Spleen (tissue), 11 donors: ENCODE measurements around the gene TACC2. TPM values are rescaled to one million over a fixed set of nuclear protein-coding genes. Genes with fewer than 3 reads are reported as not detected.

Experiments
- DNase-seq: peaks from one replicate; pipeline ENCODE4 v3.0.0-alpha.2; 2020
- H3K27ac ChIP-seq, 8 donors: fragments of 200-600 bp; sonication (generic) in 7 of 8; 1 replicate in 4 of 8; 2 replicates in 4 of 8; pipeline versions ENCODE4 v1.5.0 to v1.8.0; 2016 to 2021; ENCODE audit warnings: inconsistent platforms in 4 of 8, mild to moderate bottlenecking in 4 of 8, moderate library complexity in 1 of 8
- H3K27me3 ChIP-seq, 7 donors: fragments of 200-600 bp; sonication (generic) in 6 of 7; replicated peaks in 1 of 7; 1 replicate in 4 of 7; 2 replicates in 3 of 7; pipeline versions ENCODE4 v1.5.0 to v1.8.0; 2016 to 2021; ENCODE audit warnings: inconsistent platforms in 3 of 7, mild to moderate bottlenecking in 1 of 7
- H3K36me3 ChIP-seq, 6 donors: fragments of 200-600 bp; sonication (generic) in 5 of 6; 1 replicate in 4 of 6; 2 replicates in 2 of 6; pipeline versions ENCODE4 v1.5.0 to v1.8.0; 2016 to 2021; ENCODE audit warnings: inconsistent platforms in 2 of 6
- H3K4me1 ChIP-seq, 6 donors: fragments of 200-600 bp; sonication (generic) in 5 of 6; 1 replicate in 3 of 6; 2 replicates in 3 of 6; pipeline versions ENCODE4 v1.5.0 to v1.8.0; 2016 to 2021; ENCODE audit warnings: inconsistent platforms in 3 of 6
- H3K4me3 ChIP-seq, 8 donors: fragments of 200-600 bp; sonication (generic) in 7 of 8; 1 replicate in 4 of 8; 2 replicates in 4 of 8; pipeline versions ENCODE4 v1.5.0 to v1.8.0; 2016 to 2021; ENCODE audit warnings: inconsistent platforms in 4 of 8, mild to moderate bottlenecking in 4 of 8, moderate library complexity in 2 of 8
- H3K9me3 ChIP-seq, 8 donors: fragments of 200-600 bp; sonication (generic) in 7 of 8; 1 replicate in 4 of 8; 2 replicates in 4 of 8; pipeline versions ENCODE4 v1.5.0 to v1.8.0; 2016 to 2021; ENCODE audit warnings: inconsistent platforms in 4 of 8
- POLR2A ChIP-seq, 3 donors: fragments of 450-650 bp; IDR thresholded peaks; one replicate each; pipeline ENCODE4 v1.5.1; 2017; ENCODE audit warnings: antibody characterized with exemption in 3 of 3, mild to moderate bottlenecking in 1 of 3
- POLR2AphosphoS5 ChIP-seq, 3 donors: sonication (generic); formaldehyde crosslinking; IDR thresholded peaks; one replicate each; pipeline ENCODE4 v1.5.1; 2017; ENCODE audit warnings: antibody characterized with exemption in 3 of 3
- WGBS, 5 donors: extraction: QIAGEN DNeasy Blood & Tissue Kit in 3 of 5; methylation state at CpG; one replicate each; pipeline versions ENCODE4 v1.1.5 to v1.1.7; 2013 to 2018; 5-methylcytosine and 5-hydroxymethylcytosine counted together
- intact Hi-C: fragments of 100-400 bp; cut with DNase I; formaldehyde crosslinking; loops from one replicate; pipeline ENCODE4 v1.15.0; 2023; ENCODE audit warnings: low total_unique reads
- polyA plus RNA-seq, 3 donors: library from polyadenylated mRNA; stranded (reverse); fragments of 200-250 nt; gene quantifications; one replicate each; pipeline ENCODE4 v1.2.1, GENCODE V29; 2013
- total RNA-seq, 7 donors: library from RNA; depleted of rRNA in 3 of 7; stranded (reverse); fragments of >200 nt in 3 of 7; fragmentation: NEBNext Ultra II Directional in 4 of 7; extraction: Animal tissue kit (Norgen Biotek cat#: 25700) in 4 of 7; gene quantifications; one replicate each; pipeline versions ENCODE4 v1.1.0 to v1.2.1, GENCODE V29; 2016 to 2021
- TF ChIP-seq, protein P1 (sequence below), 11 experiments: fragments of 200-600 bp in 7 of 11; fragments of 450-650 bp in 4 of 11; sonication (generic) in 4 of 11; IDR thresholded peaks in 8 of 11; conservative IDR thresholded peaks in 3 of 11; 1 replicate in 7 of 11; 2 replicates in 4 of 11; pipeline versions ENCODE4 v1.4.0 to v1.8.0; 2016 to 2021; ENCODE audit warnings: antibody characterized with exemption in 11 of 11, inconsistent platforms in 4 of 11, mild to moderate bottlenecking in 1 of 11
- donor health status: healthy with polysubstance abuse.
- donor health status: DM: no; HTN: no; CAD: no; lungs with moderate emphysema.
- donor health status: DM: no; HTN: no; CAD: no.
- donor health status: Bipolar disorder and iron deficiency.
- donor health status: healthy.
- donor health status: DM: no; HTN: no; CAD: no.
- donor health status: DM: yes; HTN: yes; CAD: no.

TACC2 gene
- total and polyA plus RNA-seq, 10 donors: 2.4 to 13.9 (median 4.5) TPM

- 48 to 80% (median 78%) methylated on average over 6 to 7 of the region's 7 CpGs for WGBS, 5 donors
- no peak overlapping the region for H3K27ac ChIP-seq
- H3K4me1 ChIP-seq: no peaks in the 10 kb centered on the region
- H3K4me3 ChIP-seq: no peak overlapping the region
- DNase-seq: no peak
- no peaks in the 10 kb centered on the region for H3K36me3 ChIP-seq
- H3K27me3 ChIP-seq: peaks cover 0 to 22% (median 0%) of the 10 kb centered on the region in 7 donors
- intact Hi-C loops: no loop called here
- TF ChIP-seq, protein P1, sequence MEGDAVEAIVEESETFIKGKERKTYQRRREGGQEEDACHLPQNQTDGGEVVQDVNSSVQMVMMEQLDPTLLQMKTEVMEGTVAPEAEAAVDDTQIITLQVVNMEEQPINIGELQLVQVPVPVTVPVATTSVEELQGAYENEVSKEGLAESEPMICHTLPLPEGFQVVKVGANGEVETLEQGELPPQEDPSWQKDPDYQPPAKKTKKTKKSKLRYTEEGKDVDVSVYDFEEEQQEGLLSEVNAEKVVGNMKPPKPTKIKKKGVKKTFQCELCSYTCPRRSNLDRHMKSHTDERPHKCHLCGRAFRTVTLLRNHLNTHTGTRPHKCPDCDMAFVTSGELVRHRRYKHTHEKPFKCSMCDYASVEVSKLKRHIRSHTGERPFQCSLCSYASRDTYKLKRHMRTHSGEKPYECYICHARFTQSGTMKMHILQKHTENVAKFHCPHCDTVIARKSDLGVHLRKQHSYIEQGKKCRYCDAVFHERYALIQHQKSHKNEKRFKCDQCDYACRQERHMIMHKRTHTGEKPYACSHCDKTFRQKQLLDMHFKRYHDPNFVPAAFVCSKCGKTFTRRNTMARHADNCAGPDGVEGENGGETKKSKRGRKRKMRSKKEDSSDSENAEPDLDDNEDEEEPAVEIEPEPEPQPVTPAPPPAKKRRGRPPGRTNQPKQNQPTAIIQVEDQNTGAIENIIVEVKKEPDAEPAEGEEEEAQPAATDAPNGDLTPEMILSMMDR (IDR thresholded peaks at IDR 0.05 in 8 of 11, conservative IDR thresholded peaks at IDR 0.05 in 3 of 11): no peak
- no peak for TF ChIP-seq POLR2A (IDR thresholded peaks at IDR 0.05)
- no peak for TF ChIP-seq POLR2AphosphoS5 (IDR thresholded peaks at IDR 0.05)
- H3K9me3 ChIP-seq: no peaks in the 10 kb centered on the region
Measured at GRCh38 chr10:122286867-122287266, 297.9 kb downstream of the TACC2 start.

- no peak for DNase-seq
- no peak overlapping the region for H3K4me3 ChIP-seq
- no peaks in the 10 kb centered on the region for H3K4me1 ChIP-seq
- TF ChIP-seq, protein P1 (IDR thresholded peaks at IDR 0.05 in 8 of 11, conservative IDR thresholded peaks at IDR 0.05 in 3 of 11): no peak
- TF ChIP-seq POLR2AphosphoS5 (IDR thresholded peaks at IDR 0.05): no peak
- TF ChIP-seq POLR2A (IDR thresholded peaks at IDR 0.05): no peak
- H3K9me3 ChIP-seq: no peaks in the 10 kb centered on the region
- H3K27me3 ChIP-seq: peaks cover 0 to 16% (median 0%) of the 10 kb centered on the region in 7 donors
- intact Hi-C loops: no loop called here
- H3K27ac ChIP-seq: no peak overlapping the region
- H3K36me3 ChIP-seq: no peaks in the 10 kb centered on the region
- WGBS, 5 donors: 59 to 68% (median 62%) methylated on average over 5 of the region's 5 CpGs
Measured at GRCh38 chr10:122287570-122287969, 298.6 kb downstream of the TACC2 start.

DNA sequence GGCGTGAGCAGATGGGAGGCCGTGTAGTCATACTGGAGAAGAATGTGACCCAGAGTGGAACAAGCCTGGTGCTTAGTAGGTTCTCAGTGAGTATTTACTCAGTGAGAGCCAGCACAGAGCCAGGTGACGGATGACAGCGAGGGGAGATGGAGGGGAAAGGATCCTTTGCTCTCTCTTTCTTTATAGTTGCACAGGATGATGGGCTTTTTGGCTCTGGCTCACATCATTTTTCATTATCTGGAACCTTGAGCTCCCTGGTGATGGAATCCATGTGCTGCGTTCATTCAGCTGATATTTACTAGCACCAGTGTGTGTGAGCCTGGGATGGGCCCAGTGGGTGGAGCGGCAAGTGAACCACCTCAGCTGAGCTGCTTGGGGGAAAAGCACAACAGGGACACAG, 299.3 kb downstream of the TACC2 start:
- Histone ChIP-seq H3K4me1 (no peaks in the 10 kb centered on the region), H3K4me3 (no peak overlapping the region), H3K9me3 (no peaks in the 10 kb centered on the region), H3K27ac (no peak overlapping the region), H3K27me3 (peaks cover 0 to 12% (median 0%) of the 10 kb centered on the region in 7 donors), H3K36me3 (no peaks in the 10 kb centered on the region)
- intact Hi-C loops: no loop called here
- DNase-seq: no peak
- 87 to 96% (median 93%) methylated on average over 6 of the region's 6 CpGs for WGBS, 5 donors
- TF ChIP-seq POLR2AphosphoS5 (IDR thresholded peaks at IDR 0.05) (no peak), POLR2A (IDR thresholded peaks at IDR 0.05) (no peak)
- TF ChIP-seq, protein P1 (IDR thresholded peaks at IDR 0.05 in 8 of 11, conservative IDR thresholded peaks at IDR 0.05 in 3 of 11): no peak

GRCh38 chr10:122288917-122289316, 300.0 kb downstream of the TACC2 start:
- Histone ChIP-seq H3K4me1 (no peaks in the 10 kb centered on the region), H3K36me3 (no peaks in the 10 kb centered on the region), H3K9me3 (no peaks in the 10 kb centered on the region), H3K27me3 (peaks cover 0 to 12% (median 0%) of the 10 kb centered on the region in 7 donors), H3K27ac (no peak overlapping the region), H3K4me3 (no peak overlapping the region)
- no peak for DNase-seq
- TF ChIP-seq POLR2A (IDR thresholded peaks at IDR 0.05) (no peak), POLR2AphosphoS5 (IDR thresholded peaks at IDR 0.05) (no peak)
- TF ChIP-seq, protein P1 (IDR thresholded peaks at IDR 0.05 in 8 of 11, conservative IDR thresholded peaks at IDR 0.05 in 3 of 11): no peak
- intact Hi-C loops: no loop called here
- 65 to 83% (median 70%) methylated on average over 2 to 3 of the region's 3 CpGs for WGBS, 5 donors
